ENCODE measurements around the gene WDR18. TPM values are rescaled to one million over a fixed set of nuclear protein-coding genes. Genes with fewer than 3 reads are reported as not detected.

The WDR18 gene
- total and polyA plus RNA-seq, 2 of the 8 experiments (the other 6 are each of a cell fraction or from before 2014, with no cell fraction given) = 87.7 to 177 TPM

GRCh38 chr19:973726-974563 is 10.2 kb upstream of the WDR18 start (continued):
- TF ChIP-seq CBX5 (IDR thresholded peaks at IDR 0.05; ENCODE audit: low read depth, low read length) (no peak), SUZ12 (IDR thresholded peaks at IDR 0.05; ENCODE audit: low read length) (no peak), TCF12 (IDR thresholded peaks at IDR 0.05; ENCODE audit: low read depth, low read length) (no peak)

All from H1 (cell line).